Testis (tissue), 3 donors: Measurements from ENCODE around the gene PINLYP. TPM values are rescaled to one million over a fixed set of nuclear protein-coding genes. Genes with fewer than 3 reads are reported as not detected.

Experiments
- DNase-seq: peaks from one replicate; pipeline ENCODE4 v3.0.0-alpha.2; 2019
- H3K27ac ChIP-seq, 2 donors: fragments of 200-600 bp; sonication (generic); one replicate each; pipeline ENCODE4 v1.5.1; 2019
- H3K27me3 ChIP-seq: fragments of 200-600 bp; sonication (generic); one replicate; pipeline ENCODE4 v1.5.1; 2019
- H3K36me3 ChIP-seq: fragments of 200-600 bp; sonication (generic); one replicate; pipeline ENCODE4 v1.5.1; 2017; ENCODE audit warnings: low read depth; ENCODE audit errors: missing control alignments
- H3K4me1 ChIP-seq: fragments of 200-600 bp; sonication (generic); one replicate; pipeline ENCODE4 v1.5.1; 2019
- H3K4me3 ChIP-seq, 2 donors: fragments of 200-600 bp; sonication (generic); one replicate each; pipeline ENCODE4 v1.5.1; 2017 to 2019
- H3K9me3 ChIP-seq: fragments of 200-600 bp; sonication (generic); one replicate; pipeline ENCODE4 v1.5.1; 2017
- CTCF ChIP-seq, 3 experiments: fragments of 450-650 bp in 2 of 3; fragments of 200-600 bp in 1 of 3; sonication (generic) in 1 of 3; IDR thresholded peaks; one replicate each; pipeline ENCODE4 v1.5.1; 2016 to 2019; ENCODE audit warnings: antibody characterized with exemption in 3 of 3, mild to moderate bottlenecking in 2 of 3, moderate library complexity in 1 of 3
- POLR2A ChIP-seq: fragments of 450-650 bp; IDR thresholded peaks from one replicate; pipeline ENCODE4 v1.6.1; 2017; ENCODE audit warnings: antibody characterized with exemption, mild to moderate bottlenecking, moderate library complexity
- WGBS, 2 donors: methylation state at CpG; one replicate each; pipeline ENCODE4 v1.1.5; 2018; 5-methylcytosine and 5-hydroxymethylcytosine counted together
- intact Hi-C: fragments of 100-400 bp; cut with DNase I; formaldehyde crosslinking; loops from one replicate; pipeline ENCODE4 v1.15.1; 2023; ENCODE audit warnings: low total_unique reads
- polyA plus RNA-seq: library from polyadenylated mRNA; stranded (reverse); fragments of 350-450 nt; fragmentation: Illumina TruSeq; extraction: RNeasy Lipid Tissue Mini Kit (QIAGEN cat#74804); gene quantifications from one replicate; pipeline ENCODE4 v1.2.3, GENCODE V29; 2014; ENCODE audit warnings: low read depth, low replicate concordance; ENCODE audit not compliant: insufficient read depth
- total RNA-seq, 2 donors: library from RNA; depleted of rRNA; stranded (reverse); fragments of >200 nt; gene quantifications; one replicate each; pipeline ENCODE4 v1.2.3, GENCODE V29; 2016

The PINLYP gene
- total and polyA plus RNA-seq, 3 donors from 2014 or later = 5.8 to 9.9 (median 5.9) TPM

- Histone ChIP-seq H3K4me3 (no peak overlapping the region), H3K9me3 (no peaks in the 10 kb centered on the region), H3K4me1 (no peaks in the 10 kb centered on the region), H3K27ac (no peak overlapping the region), H3K27me3 (no peaks in the 10 kb centered on the region), H3K36me3 (no peaks in the 10 kb centered on the region)
- 52 to 65% methylated on average over 3 of the region's 3 CpGs for WGBS, 2 donors
- no peak for DNase-seq
- no peak for TF ChIP-seq CTCF (IDR thresholded peaks at IDR 0.05)
- no peak for TF ChIP-seq POLR2A
- intact Hi-C loops = no loop called here
Observed at GRCh38 chr19:43610493-43610892, 34.9 kb downstream of the PINLYP start.

- Histone ChIP-seq H3K9me3 (no peaks in the 10 kb centered on the region), H3K27ac (no peak within 1 kb of the TSS), H3K4me3 (no peak within 1 kb of the TSS), H3K4me1 (peaks cover 4% of the 10 kb centered on the region), H3K36me3 (no peaks in the 10 kb centered on the region), H3K27me3 (no peaks in the 10 kb centered on the region)
- 82 to 96% methylated on average over 3 of the region's 3 CpGs for WGBS, 2 donors
- no peak for DNase-seq
- intact Hi-C loops = no loop called here
- TF ChIP-seq CTCF (IDR thresholded peaks at IDR 0.05) (no peak), POLR2A (no peak)
Observed at GRCh38 chr19:43611788-43612187, 36.2 kb downstream of the PINLYP start, which contains the start of gene SRRM5. Gene SRRM5 (plus strand): TSS chr19:43612088. CDS start chr19:43612122, 34 bp downstream.

GRCh38 chr19:43612374-43612773 lies 36.8 kb downstream of the PINLYP start:
- Histone ChIP-seq H3K4me3 (no peak overlapping the region), H3K27me3 (no peaks in the 10 kb centered on the region), H3K36me3 (no peaks in the 10 kb centered on the region), H3K4me1 (peaks cover 4% of the 10 kb centered on the region), H3K27ac (no peak overlapping the region), H3K9me3 (no peaks in the 10 kb centered on the region)
- DNase-seq = no peak
- intact Hi-C loops = no loop called here
- 87 to 93% methylated on average over 10 to 12 of the region's 12 CpGs for WGBS, 2 donors
- TF ChIP-seq CTCF (IDR thresholded peaks at IDR 0.05) (no peak), POLR2A (no peak)

- 48 to 52% methylated on average over 1 of the region's 1 CpG for WGBS, 2 donors
- Histone ChIP-seq H3K4me1 (peaks cover 4% of the 10 kb centered on the region), H3K27ac (no peak overlapping the region), H3K4me3 (no peak overlapping the region), H3K9me3 (no peaks in the 10 kb centered on the region), H3K36me3 (no peaks in the 10 kb centered on the region), H3K27me3 (no peaks in the 10 kb centered on the region)
- TF ChIP-seq POLR2A (no peak), CTCF (IDR thresholded peaks at IDR 0.05) (no peak)
- DNase-seq = no peak
- intact Hi-C loops = no loop called here
Observed at GRCh38 chr19:43616306-43616705, 40.7 kb downstream of the PINLYP start.

- Histone ChIP-seq H3K4me1 (peaks cover 4% of the 10 kb centered on the region), H3K27ac (no peak overlapping the region), H3K4me3 (no peak overlapping the region), H3K36me3 (no peaks in the 10 kb centered on the region), H3K27me3 (no peaks in the 10 kb centered on the region), H3K9me3 (no peaks in the 10 kb centered on the region)
- TF ChIP-seq POLR2A = no peak
- no peak for TF ChIP-seq CTCF (IDR thresholded peaks at IDR 0.05)
- intact Hi-C loops = no loop called here
- 78 to 83% methylated on average over 6 of the region's 6 CpGs for WGBS, 2 donors
- no peak for DNase-seq
Observed at GRCh38 chr19:43616954-43617353, 41.4 kb downstream of the PINLYP start.
